H1 (cell line): Measurements from ENCODE around the gene DBP. TPM values are rescaled to one million over a fixed set of nuclear protein-coding genes. Genes with fewer than 3 reads are reported as not detected.
A peak's percentile ranks its signal among the peaks of the same experiment; 100 is the strongest.

Source experiments
- CTCF ChIA-PET: fragments of 300-600 bp; sonication (Branson Sonifier 250); formaldehyde crosslinking; loops from one replicate; lab custom pipeline; 2021; ENCODE audit not compliant: partially characterized antibody; lab: Charles Lee
- POLR2A ChIA-PET: fragments of 300-600 bp; sonication (Branson Sonifier 250); formaldehyde crosslinking; loops from one replicate; lab custom pipeline; 2021; ENCODE audit warnings: inconsistent platforms; ENCODE audit not compliant: partially characterized antibody; lab: Charles Lee
- DNase-seq, 2 experiments: peaks; one replicate each; pipeline versions ENCODE4 v3.0.0 to v3.0.0-alpha.2; 2010 to 2022; ENCODE audit warnings: low spot score in 2 of 2, low read depth in 1 of 2, mixed read lengths in 1 of 2
- FAIRE-seq: peaks from 2 replicates; lab custom pipeline; 2011; peaks lifted over from hg19 to GRCh38; lab: Jason Lieb, UNC
- H2AFZ ChIP-seq: 2 replicates; pipeline ENCODE4 v1.8.1; 2012; ENCODE audit warnings: low read length, inconsistent platforms
- H2AK5ac ChIP-seq: 2 replicates; pipeline ENCODE4 v1.6.1; 2013; ENCODE audit warnings: low read depth, low read length
- H2BK120ac ChIP-seq: replicated peaks from 2 replicates; pipeline ENCODE3; 2013; ENCODE audit warnings: low read depth, low read length, inconsistent platforms
- H2BK12ac ChIP-seq: 2 replicates; pipeline ENCODE4 v1.6.1; 2013; ENCODE audit warnings: low read depth, low read length
- H2BK15ac ChIP-seq: 2 replicates; pipeline ENCODE4 v1.6.1; 2013; ENCODE audit warnings: low read length
- H2BK20ac ChIP-seq: 2 replicates; pipeline ENCODE4 v1.6.1; 2013; ENCODE audit warnings: low read length
- H2BK5ac ChIP-seq: 2 replicates; pipeline ENCODE4 v1.6.1; 2013; ENCODE audit warnings: low read depth, low read length
- H3K14ac ChIP-seq: 2 replicates; pipeline ENCODE4 v1.6.1; 2013; ENCODE audit warnings: inconsistent platforms; ENCODE audit not compliant: insufficient read length
- H3K18ac ChIP-seq: 2 replicates; pipeline ENCODE4 v1.6.1; 2013; ENCODE audit warnings: low read length; ENCODE audit errors: extremely low read depth
- H3K23ac ChIP-seq: 2 replicates; pipeline ENCODE4 v1.6.1; 2013; ENCODE audit warnings: inconsistent platforms; ENCODE audit not compliant: insufficient read length
- H3K23me2 ChIP-seq: 2 replicates; pipeline ENCODE4 v1.6.1; 2013; ENCODE audit warnings: low read depth, low read length
- H3K27ac ChIP-seq: 2 replicates; pipeline ENCODE4 v1.6.1; 2011; ENCODE audit warnings: low read depth, low read length, inconsistent platforms
- H3K27me3 ChIP-seq, 4 experiments: replicated peaks in 1 of 4; 1 replicate in 1 of 4; 2 replicates in 3 of 4; pipeline versions ENCODE4 v1.6.1 to v1.8.1; 2011 to 2013; ENCODE audit warnings: low read length in 3 of 4, mild to moderate bottlenecking in 3 of 4, inconsistent platforms in 2 of 4, mixed read lengths in 2 of 4, moderate library complexity in 1 of 4; ENCODE audit not compliant: control insufficient read depth in 3 of 4, insufficient read depth in 3 of 4; ENCODE audit errors: extremely low read depth in 1 of 4
- H3K36me3 ChIP-seq, 4 experiments: 2 replicates each; pipeline versions ENCODE4 v1.6.1 to v1.8.1; 2011 to 2013; ENCODE audit warnings: mild to moderate bottlenecking in 4 of 4, low read length in 3 of 4, moderate library complexity in 2 of 4, control low read depth in 1 of 4, inconsistent platforms in 1 of 4; ENCODE audit not compliant: insufficient read depth in 4 of 4, control insufficient read depth in 2 of 4
- H3K4ac ChIP-seq: replicated peaks from 2 replicates; pipeline ENCODE3; 2013; ENCODE audit warnings: low read length, low read depth, mixed read lengths, inconsistent platforms; ENCODE audit not compliant: insufficient read length
- H3K4me1 ChIP-seq, 4 experiments: replicated peaks in 1 of 4; 1 replicate in 1 of 4; 2 replicates in 3 of 4; pipeline versions ENCODE4 v1.6.1 to v1.8.1; 2011 to 2013; ENCODE audit warnings: low read length in 3 of 4, inconsistent platforms in 2 of 4, mixed read lengths in 1 of 4; ENCODE audit not compliant: insufficient read depth in 4 of 4, control insufficient read depth in 3 of 4
- H3K4me2 ChIP-seq, 2 experiments: 2 replicates each; pipeline versions ENCODE4 v1.6.1 to v1.8.1; 2011 to 2013; ENCODE audit warnings: low read depth in 2 of 2, low read length in 2 of 2, control low read depth in 1 of 2, inconsistent platforms in 1 of 2, mild to moderate bottlenecking in 1 of 2; ENCODE audit not compliant: insufficient read depth in 1 of 2
- H3K4me3 ChIP-seq, 4 experiments: fragments of 200-600, 300-600 bp in 1 of 4; sonication (generic), shearing (Covaris generic), sonication (Bioruptor Twin) in 1 of 4; 2 replicates each; pipeline versions ENCODE4 v1.5.1 to v1.8.1; 2011 to 2016; ENCODE audit warnings: low read length in 4 of 4, low read depth in 3 of 4, control low read depth in 2 of 4, inconsistent platforms in 2 of 4, mild to moderate bottlenecking in 2 of 4, mixed read lengths in 1 of 4, moderate library complexity in 1 of 4; ENCODE audit not compliant: insufficient read depth in 2 of 4; ENCODE audit errors: extremely low read depth in 1 of 4
- H3K56ac ChIP-seq: replicated peaks from 2 replicates; pipeline ENCODE3; 2013; ENCODE audit warnings: low read depth, mild to moderate bottlenecking, mixed read lengths, low read length, inconsistent platforms; ENCODE audit not compliant: insufficient read length
- H3K79me1 ChIP-seq: 2 replicates; pipeline ENCODE4 v1.6.1; 2013; ENCODE audit warnings: low read depth, low read length, control low read depth
- H3K79me2 ChIP-seq, 2 experiments: 2 replicates each; pipeline versions ENCODE4 v1.6.1 to v1.8.1; 2012 to 2013; ENCODE audit warnings: low read length in 2 of 2, mild to moderate bottlenecking in 2 of 2, inconsistent platforms in 1 of 2; ENCODE audit not compliant: insufficient read depth in 2 of 2, control insufficient read depth in 1 of 2
- H3K9ac ChIP-seq, 4 experiments: replicated peaks in 1 of 4; 1 replicate in 1 of 4; 2 replicates in 3 of 4; pipeline versions ENCODE4 v1.6.1 to v1.8.1; 2011 to 2013; ENCODE audit warnings: low read depth in 3 of 4, low read length in 3 of 4, control low read depth in 2 of 4, mild to moderate bottlenecking in 2 of 4, moderate library complexity in 2 of 4, inconsistent platforms in 1 of 4; ENCODE audit errors: extremely low read depth in 1 of 4
- H3K9me3 ChIP-seq, 2 experiments: 2 replicates each; pipeline versions ENCODE4 v1.6.1 to v1.8.1; 2012 to 2013; ENCODE audit warnings: mild to moderate bottlenecking in 2 of 2, moderate library complexity in 2 of 2, control low read depth in 1 of 2, inconsistent platforms in 1 of 2, low read depth in 1 of 2, low read length in 1 of 2, mixed read lengths in 1 of 2; ENCODE audit not compliant: insufficient read depth in 2 of 2
- H4K20me1 ChIP-seq, 2 experiments: replicated peaks in 1 of 2; 2 replicates each; pipeline versions ENCODE3 to v1.8.1; 2011 to 2013; ENCODE audit warnings: inconsistent platforms in 2 of 2, low read length in 2 of 2, mild to moderate bottlenecking in 1 of 2; ENCODE audit not compliant: insufficient read depth in 2 of 2, control insufficient read depth in 1 of 2
- H4K5ac ChIP-seq: 2 replicates; pipeline ENCODE4 v1.6.1; 2013; ENCODE audit warnings: low read length, low read depth, mixed read lengths, inconsistent platforms; ENCODE audit not compliant: insufficient read length
- H4K8ac ChIP-seq: 2 replicates; pipeline ENCODE4 v1.8.0; 2013; ENCODE audit warnings: mild to moderate bottlenecking, moderate library complexity, low read length, inconsistent platforms; ENCODE audit not compliant: insufficient read depth; ENCODE audit errors: extremely low read depth
- H4K91ac ChIP-seq: replicated peaks from 2 replicates; pipeline ENCODE3; 2013; ENCODE audit warnings: low read length, mixed read lengths, inconsistent platforms; ENCODE audit not compliant: insufficient read length
- ATF2 ChIP-seq: IDR thresholded peaks from 2 replicates; pipeline ENCODE4 v1.6.1; 2012; ENCODE audit warnings: low read length, inconsistent platforms
- KDM4A ChIP-seq: IDR thresholded peaks from one replicate; pipeline ENCODE4 v1.7.1; 2012; ENCODE audit warnings: low read depth, mild to moderate bottlenecking, moderate library complexity, low read length, inconsistent platforms; ENCODE audit not compliant: severe bottlenecking
- MAX ChIP-seq: IDR thresholded peaks from 2 replicates; pipeline ENCODE4 v1.6.1; 2012; ENCODE audit warnings: inconsistent platforms
- PHF8 ChIP-seq: fragments of 200-600 bp; sonication (generic); conservative IDR thresholded peaks from 2 replicates; pipeline ENCODE4 v1.7.1; 2012; ENCODE audit warnings: low read depth, mild to moderate bottlenecking, inconsistent platforms, low read length, moderate library complexity
- POLR2AphosphoS5 ChIP-seq: IDR thresholded peaks from 2 replicates; pipeline ENCODE4 v1.6.1; 2011; ENCODE audit warnings: low read depth, low read length
- RFX5 ChIP-seq: IDR thresholded peaks from 2 replicates; pipeline ENCODE4 v1.6.1; 2011; ENCODE audit warnings: low read depth, low read length, improper control_type of control experiment, borderline replicate concordance
- SP1 ChIP-seq: IDR thresholded peaks from 2 replicates; pipeline ENCODE4 v1.6.1; 2011; ENCODE audit warnings: low read depth, low read length
- TBP ChIP-seq: IDR thresholded peaks from 2 replicates; pipeline ENCODE4 v1.6.1; 2011; ENCODE audit warnings: low read depth, low read length, improper control_type of control experiment
- YY1 ChIP-seq: IDR thresholded peaks from 2 replicates; pipeline ENCODE4 v1.6.1; 2011; ENCODE audit warnings: low read depth, mild to moderate bottlenecking, low read length
- WGBS, 2 experiments: shearing (Covaris generic) in 1 of 2; methylation state at CpG; one replicate each; pipeline versions ENCODE4 v1.1.6 to v1.1.7; 2013 to 2015; ENCODE audit warnings: low lambda C conversion rate in 2 of 2, mixed read lengths in 2 of 2, inconsistent platforms in 1 of 2, low coverage in 1 of 2, missing lambda C conversion rate in 1 of 2; ENCODE audit not compliant: insufficient replicate concordance in 2 of 2, insufficient coverage in 1 of 2, insufficient read length in 1 of 2; ENCODE audit errors: extremely low coverage in 1 of 2, missing lambda C conversion rate in 1 of 2; 5-methylcytosine and 5-hydroxymethylcytosine counted together
- polyA plus RNA-seq, 7 experiments: library from polyadenylated mRNA; depleted of rRNA in 3 of 7; stranded (reverse) in 5 of 7; unstranded in 2 of 7; fragments of >200 nt in 5 of 7; fragments of 200-250 nt in 2 of 7; gene quantifications; 1 replicate in 5 of 7; 2 replicates in 1 of 7; 4 replicates in 1 of 7; pipeline versions ENCODE4 v1.2.1 to v1.2.3, GENCODE V29; 2011 to 2013; ENCODE audit warnings: missing spikeins in 2 of 7, mixed read lengths in 2 of 7
- total RNA-seq: library from RNA; stranded (reverse); fragmentation: NEBNext Ultra II Directional; extraction: Animal tissue kit (Norgen Biotek cat#: 25700); gene quantifications from 2 replicates; pipeline ENCODE4 v1.2.1, GENCODE V29; 2021

The DBP gene
- total and polyA plus RNA-seq, 2 of the 8 experiments (the other 6 are each of a cell fraction or from before 2014, with no cell fraction given): 7.5 to 8.3 TPM

- no peak for FAIRE-seq
- POLR2A ChIA-PET: interaction anchor here (0.5 to 30.9 kb wide), 31 partner anchors 2 to 319 kb away, joined by 3 to 788 read pairs (median 4); partner anchors contain the start of genes CA11, DBP, DHDH and FAM83E
- peak; percentile 88 for TF ChIP-seq POLR2AphosphoS5
- peak; percentile 33; the same call in 1 of the 2 replicates for TF ChIP-seq RFX5
- TF ChIP-seq MAX: peak; percentile 49; the same call in 1 of the 2 replicates
- TF ChIP-seq TBP: peak; percentile 27; the same call in 1 of the 2 replicates
- TF ChIP-seq SP1: peak; percentile 85
- peak; percentile 69; the same call in 1 of the 2 replicates for TF ChIP-seq YY1
- TF ChIP-seq PHF8: no peak
- no peak for TF ChIP-seq KDM4A
- peak; percentile 86 for TF ChIP-seq ATF2
Observed at GRCh38 chr19:48614436-48615230, 22.5 kb downstream of the DBP start, which contains the start of gene FAM83E. TSS of gene FAM83E (minus strand) at chr19:48615076. CDS start at chr19:48613372, 1,704 bp downstream.

More at GRCh38 chr19:48614436-48615230, 22.5 kb downstream of the DBP start, which contains the start of gene FAM83E:
- H3K23me2 ChIP-seq: peaks cover 4% of the 10 kb centered on the region; the same call in 1 of the 2 replicates
- H3K9me3 ChIP-seq: no peaks in the 10 kb centered on the region
- peak within 1 kb of the TSS; percentile 58 for H4K5ac ChIP-seq
- H3K23ac ChIP-seq: no peak within 1 kb of the TSS
- CTCF ChIA-PET: interaction anchor here (0.6 to 7.2 kb wide), 4 partner anchors 8 to 232 kb away, joined by 3 to 37 read pairs (median 5); partner anchors contain the start of gene SPACA4
- H2AK5ac ChIP-seq: peak within 1 kb of the TSS; percentile 54; the same call in 1 of the 2 replicates
- peak within 1 kb of the TSS; percentile 35 for H3K56ac ChIP-seq
- H3K18ac ChIP-seq: peak within 1 kb of the TSS; percentile 90
- H3K4me3 ChIP-seq: peak within 1 kb of the TSS; percentile 4 to 50 (median 21); a peak in 6 of 8 replicates
- peak within 1 kb of the TSS; percentile 90; the same call in 1 of the 2 replicates for H2BK12ac ChIP-seq
- peak within 1 kb of the TSS; percentile 68 for H4K91ac ChIP-seq
- no peak within 1 kb of the TSS for H2BK120ac ChIP-seq
- H3K36me3 ChIP-seq: peaks cover 17 to 32% (median 21%) of the 10 kb centered on the region in 4 experiments
- no peak within 1 kb of the TSS for H2BK20ac ChIP-seq
- peak within 1 kb of the TSS in 3 of 4 experiments; percentile 26 to 50 (median 40); a peak in 6 of 7 replicates for H3K9ac ChIP-seq
- peak within 1 kb of the TSS; percentile 80 for H3K27ac ChIP-seq
- peak within 1 kb of the TSS; percentile 58 to 66 for H3K4me2 ChIP-seq
- no peak within 1 kb of the TSS for H2AFZ ChIP-seq
- H4K8ac ChIP-seq: peak within 1 kb of the TSS; percentile 86
- H3K27me3 ChIP-seq: no peaks in the 10 kb centered on the region
- H4K20me1 ChIP-seq: peaks cover 25 to 39% of the 10 kb centered on the region in 2 experiments
- no peak within 1 kb of the TSS for H2BK15ac ChIP-seq
- peak in 1 of 2 experiments; percentile 86 for DNase-seq
- H3K4me1 ChIP-seq: peaks cover 0 to 45% (median 35%) of the 10 kb centered on the region in 4 experiments; a peak in 6 of 7 replicates
- 22% methylated on average over 30 of the region's 31 CpGs; no CpG with 5 or more reads in 1 of the 2 experiments for WGBS, 2 experiments
- H3K79me2 ChIP-seq: peaks cover 20 to 29% of the 10 kb centered on the region in 2 experiments
- H3K4ac ChIP-seq: no peak within 1 kb of the TSS
- no peak within 1 kb of the TSS for H3K14ac ChIP-seq
- peaks cover 4% of the 10 kb centered on the region; the same call in 1 of the 2 replicates for H3K79me1 ChIP-seq
- peak within 1 kb of the TSS; percentile 88 for H2BK5ac ChIP-seq
